ENCODE measurements around the gene ARL17B.
"Not testable (repeated sequence)": the region's sequence is repeated elsewhere in the genome, so short reads cannot be mapped to it uniquely, and the experiment has no call there.

DNA sequence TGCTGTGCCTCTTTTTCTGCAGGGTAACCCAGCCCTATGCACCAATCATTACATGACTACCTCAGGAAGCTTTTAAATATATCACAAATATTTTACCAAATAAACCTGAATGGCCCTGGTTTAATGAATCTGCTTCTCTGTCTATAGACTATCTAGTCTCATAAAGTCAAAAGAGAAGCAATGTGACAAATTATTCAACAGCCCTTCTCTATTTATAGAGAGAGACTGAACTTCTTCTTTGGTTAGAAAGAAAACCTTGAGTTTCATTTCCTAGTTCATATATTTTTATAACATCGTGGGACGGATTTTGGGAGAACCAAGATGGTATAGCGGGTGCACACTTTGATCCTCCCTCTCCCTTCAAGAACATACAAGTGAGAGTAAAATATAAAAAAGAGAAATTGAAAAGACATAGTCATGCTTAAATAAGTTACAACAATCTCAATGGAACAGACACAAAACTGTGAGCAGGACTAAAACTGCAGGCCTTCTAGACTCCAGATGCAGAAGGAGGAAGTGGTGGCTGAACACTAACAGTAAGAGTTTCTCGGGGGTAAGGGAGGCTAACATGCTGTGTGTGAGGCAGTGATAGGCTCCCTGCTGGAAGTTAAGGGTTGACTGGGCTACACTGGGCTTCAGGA is 70.5 kb downstream of the ARL17B start:
- not testable (repeated sequence) for TF ChIP-seq ZNF274 (IDR thresholded peaks at IDR 0.05; ENCODE audit: low read depth, low read length); YY1 (IDR thresholded peaks at IDR 0.05; ENCODE audit: insufficient read depth, insufficient read length)

Measured in NT2/D1 (cell line).